Ishikawa (cell line): ENCODE results near the gene OR52A1.

Experiments used
- CEBPB ChIP-seq: IDR thresholded peaks from 2 replicates; pipeline ENCODE4 v1.6.1; 2012
- CREB1 ChIP-seq: IDR thresholded peaks from 2 replicates; pipeline ENCODE4 v1.6.1; 2012; ENCODE audit warnings: low read depth
- EGR1 ChIP-seq: IDR thresholded peaks from 2 replicates; pipeline ENCODE4 v1.6.1; 2012
- EP300 ChIP-seq: IDR thresholded peaks from 2 replicates; pipeline ENCODE4 v1.6.1; 2012; ENCODE audit warnings: borderline replicate concordance
- FOXM1 ChIP-seq: IDR thresholded peaks from 2 replicates; pipeline ENCODE4 v1.6.1; 2012; ENCODE audit warnings: low read depth, borderline replicate concordance
- MAX ChIP-seq: IDR thresholded peaks from 2 replicates; pipeline ENCODE4 v1.6.1; 2012
- NFIC ChIP-seq: IDR thresholded peaks from 2 replicates; pipeline ENCODE4 v1.6.1; 2012
- RAD21 ChIP-seq: IDR thresholded peaks from 2 replicates; pipeline ENCODE4 v1.6.1; 2012; ENCODE audit warnings: low read depth
- REST ChIP-seq: IDR thresholded peaks from 2 replicates; pipeline ENCODE4 v1.6.1; 2012; ENCODE audit warnings: low read depth, mild to moderate bottlenecking
- TAF1 ChIP-seq: IDR thresholded peaks from 2 replicates; pipeline ENCODE4 v1.6.1; 2012; ENCODE audit warnings: low read depth, mild to moderate bottlenecking
- TCF12 ChIP-seq: IDR thresholded peaks from 2 replicates; pipeline ENCODE4 v1.6.1; 2012; ENCODE audit warnings: low read depth
- TEAD4 ChIP-seq: IDR thresholded peaks from 2 replicates; pipeline ENCODE4 v1.6.1; 2012
- USF1 ChIP-seq: IDR thresholded peaks from 2 replicates; pipeline ENCODE4 v1.6.1; 2012
- YY1 ChIP-seq: IDR thresholded peaks from 2 replicates; pipeline ENCODE4 v1.6.1; 2012; ENCODE audit warnings: low read depth
- ZBTB7A ChIP-seq: IDR thresholded peaks from 2 replicates; pipeline ENCODE4 v1.6.1; 2012; ENCODE audit warnings: low read depth

The OR52A1 gene

GRCh38 chr11:5136261-5136660 is 18.3 kb downstream of the OR52A1 start:
- TF ChIP-seq MAX (no peak), TAF1 (no peak), ZBTB7A (no peak), TEAD4 (no peak), REST (no peak)

- no peak for TF ChIP-seq RAD21
- no peak for TF ChIP-seq CREB1
- no peak for TF ChIP-seq EP300
- no peak for TF ChIP-seq MAX
- TF ChIP-seq EGR1, result no peak
- no peak for TF ChIP-seq NFIC
- TF ChIP-seq TEAD4, result no peak
- TF ChIP-seq TCF12, result no peak
- no peak for TF ChIP-seq USF1
- no peak for TF ChIP-seq TAF1
- no peak for TF ChIP-seq ZBTB7A
- TF ChIP-seq FOXM1, result no peak
- TF ChIP-seq REST, result no peak
- no peak for TF ChIP-seq YY1
- TF ChIP-seq CEBPB, result no peak
Measured at GRCh38 chr11:5131584-5132335, 22.8 kb downstream of the OR52A1 start.

GRCh38 chr11:5129457-5129877 is 25.1 kb downstream of the OR52A1 start:
- TF ChIP-seq TEAD4 (no peak), RAD21 (no peak), EGR1 (no peak), YY1 (no peak), TCF12 (no peak), CEBPB (no peak), FOXM1 (no peak), CREB1 (no peak), TAF1 (no peak), ZBTB7A (no peak), EP300 (no peak), NFIC (no peak), REST (no peak), MAX (no peak), USF1 (no peak)

GRCh38 chr11:5124891-5125620 is 29.5 kb downstream of the OR52A1 start:
- no peak for TF ChIP-seq EGR1
- no peak for TF ChIP-seq EP300
- no peak for TF ChIP-seq TCF12
- TF ChIP-seq TEAD4, result no peak
- no peak for TF ChIP-seq REST
- no peak for TF ChIP-seq FOXM1
